ENCODE results near the gene HS6ST3.

Gene HS6ST3

DNA sequence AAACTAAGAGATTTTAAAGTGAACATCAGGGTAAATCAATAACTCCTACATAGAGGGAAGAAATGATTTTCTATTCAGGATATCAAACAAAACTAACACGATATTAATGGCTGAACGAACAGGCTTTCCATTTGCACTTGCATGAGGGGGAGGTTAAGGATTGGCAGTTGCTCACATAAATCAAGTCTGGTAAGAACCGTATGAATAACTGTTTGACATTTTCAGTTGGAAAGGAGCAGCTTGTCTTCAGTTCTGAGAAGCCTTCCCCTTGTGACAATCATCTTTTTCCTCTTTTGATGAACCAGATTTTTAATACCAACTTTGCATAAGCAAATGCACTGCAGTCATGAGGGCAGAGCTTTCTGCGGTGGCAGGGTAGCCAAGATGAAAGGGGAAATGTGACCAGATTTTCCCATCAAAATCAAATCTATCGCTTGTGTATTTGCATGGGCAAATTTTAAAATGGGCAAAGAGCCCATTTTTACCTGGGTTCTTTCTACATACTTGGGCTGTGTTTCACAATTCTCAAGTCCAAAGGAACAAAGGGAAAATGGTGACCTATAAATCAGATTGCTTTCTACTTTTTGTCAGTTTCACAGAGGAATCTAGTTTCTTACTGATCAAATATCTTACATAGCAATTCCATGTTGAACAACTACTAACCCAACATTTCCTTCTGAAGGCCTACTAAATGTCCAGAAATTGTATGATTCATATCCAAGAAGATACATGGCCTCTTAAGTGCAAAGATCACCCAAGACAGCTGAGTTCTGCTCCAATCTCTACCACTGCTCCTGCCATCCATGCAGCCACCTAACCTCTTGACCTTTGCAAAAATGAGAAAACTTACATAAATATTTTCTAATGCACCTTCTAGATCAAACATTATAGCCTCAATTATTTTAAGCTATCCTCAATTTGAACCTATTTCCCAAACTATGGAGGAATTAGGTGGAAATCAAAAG lies 654.7 kb downstream of the HS6ST3 start:
- no peak for DNase-seq (ENCODE audit: low spot score)
- TF ChIP-seq, protein P1, sequence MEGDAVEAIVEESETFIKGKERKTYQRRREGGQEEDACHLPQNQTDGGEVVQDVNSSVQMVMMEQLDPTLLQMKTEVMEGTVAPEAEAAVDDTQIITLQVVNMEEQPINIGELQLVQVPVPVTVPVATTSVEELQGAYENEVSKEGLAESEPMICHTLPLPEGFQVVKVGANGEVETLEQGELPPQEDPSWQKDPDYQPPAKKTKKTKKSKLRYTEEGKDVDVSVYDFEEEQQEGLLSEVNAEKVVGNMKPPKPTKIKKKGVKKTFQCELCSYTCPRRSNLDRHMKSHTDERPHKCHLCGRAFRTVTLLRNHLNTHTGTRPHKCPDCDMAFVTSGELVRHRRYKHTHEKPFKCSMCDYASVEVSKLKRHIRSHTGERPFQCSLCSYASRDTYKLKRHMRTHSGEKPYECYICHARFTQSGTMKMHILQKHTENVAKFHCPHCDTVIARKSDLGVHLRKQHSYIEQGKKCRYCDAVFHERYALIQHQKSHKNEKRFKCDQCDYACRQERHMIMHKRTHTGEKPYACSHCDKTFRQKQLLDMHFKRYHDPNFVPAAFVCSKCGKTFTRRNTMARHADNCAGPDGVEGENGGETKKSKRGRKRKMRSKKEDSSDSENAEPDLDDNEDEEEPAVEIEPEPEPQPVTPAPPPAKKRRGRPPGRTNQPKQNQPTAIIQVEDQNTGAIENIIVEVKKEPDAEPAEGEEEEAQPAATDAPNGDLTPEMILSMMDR (IDR thresholded peaks at IDR 0.05; ENCODE audit: borderline replicate concordance, control extremely low read depth, extremely low read depth, insufficient read depth, missing control alignments): no peak
- in situ Hi-C loops (cut with MboI; ENCODE audit: low sequenced_read_pairs, unreplicated experiment): no loop called here

DNA sequence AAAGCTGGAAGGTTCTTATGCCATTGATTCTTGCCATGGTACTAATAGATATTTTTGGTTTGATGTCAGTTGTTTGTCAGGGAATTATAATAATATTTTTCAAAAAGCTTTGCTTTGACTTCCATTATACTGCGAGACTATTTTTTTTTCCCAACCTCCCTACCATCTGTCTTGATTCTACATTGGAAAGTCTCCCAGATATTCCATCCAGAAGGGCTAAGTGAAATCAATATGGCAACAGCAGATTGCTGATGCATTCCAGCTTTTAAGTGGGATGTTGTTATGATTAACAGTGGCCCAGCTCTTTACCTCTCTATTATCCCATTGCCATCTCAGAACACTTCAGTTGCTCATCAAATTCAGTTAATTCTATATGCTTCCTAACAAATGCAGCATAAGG lies 657.0 kb downstream of the HS6ST3 start:
- in situ Hi-C loops (cut with MboI; ENCODE audit: low sequenced_read_pairs, unreplicated experiment): no loop called here
- DNase-seq (ENCODE audit: low spot score): no peak
- TF ChIP-seq, protein P1 (IDR thresholded peaks at IDR 0.05; ENCODE audit: borderline replicate concordance, control extremely low read depth, extremely low read depth, insufficient read depth, missing control alignments): no peak

DNA sequence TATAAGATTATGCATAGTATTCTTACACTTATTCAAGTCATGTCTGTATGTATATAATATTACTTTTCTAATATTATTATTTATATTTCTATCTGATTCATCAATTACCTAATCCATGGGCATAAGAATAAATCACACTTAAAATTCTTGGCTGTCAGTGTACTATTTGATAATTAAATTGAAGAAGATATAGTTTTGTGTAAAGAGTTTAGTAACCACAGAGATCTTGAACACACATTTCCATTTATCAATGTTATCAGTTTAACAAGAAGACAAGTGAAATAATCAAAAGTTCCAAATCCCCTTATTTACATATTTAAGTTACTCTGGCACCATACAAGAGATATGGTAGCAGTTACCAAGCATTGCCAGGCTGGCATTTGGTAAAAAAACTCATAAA lies 659.9 kb downstream of the HS6ST3 start:
- TF ChIP-seq, protein P1 (IDR thresholded peaks at IDR 0.05; ENCODE audit: borderline replicate concordance, control extremely low read depth, extremely low read depth, insufficient read depth, missing control alignments): no peak
- in situ Hi-C loops (cut with MboI; ENCODE audit: low sequenced_read_pairs, unreplicated experiment): no loop called here
- no peak for DNase-seq (ENCODE audit: low spot score)

DNA sequence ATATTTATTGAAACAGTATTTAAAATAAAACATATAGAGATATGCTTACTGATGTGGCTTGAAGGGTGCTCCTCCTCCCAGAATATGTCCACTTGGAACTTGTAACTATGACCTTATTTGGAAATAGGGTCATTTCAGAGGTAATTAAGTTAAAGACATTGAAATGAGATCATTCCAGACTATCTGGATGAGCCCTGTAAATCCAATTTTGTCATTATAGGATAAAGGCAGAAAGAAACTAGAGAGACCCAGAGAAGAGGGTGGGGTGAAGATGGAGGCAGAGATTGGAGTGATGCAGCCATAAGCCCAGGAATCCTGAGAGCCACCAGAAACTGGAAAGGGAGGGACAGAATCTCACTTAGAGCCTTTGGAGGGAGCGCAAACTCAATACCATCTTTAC lies 661.2 kb downstream of the HS6ST3 start:
- TF ChIP-seq, protein P1 (IDR thresholded peaks at IDR 0.05; ENCODE audit: borderline replicate concordance, control extremely low read depth, extremely low read depth, insufficient read depth, missing control alignments): no peak
- DNase-seq (ENCODE audit: low spot score): no peak
- in situ Hi-C loops (cut with MboI; ENCODE audit: low sequenced_read_pairs, unreplicated experiment): no loop called here

DNA sequence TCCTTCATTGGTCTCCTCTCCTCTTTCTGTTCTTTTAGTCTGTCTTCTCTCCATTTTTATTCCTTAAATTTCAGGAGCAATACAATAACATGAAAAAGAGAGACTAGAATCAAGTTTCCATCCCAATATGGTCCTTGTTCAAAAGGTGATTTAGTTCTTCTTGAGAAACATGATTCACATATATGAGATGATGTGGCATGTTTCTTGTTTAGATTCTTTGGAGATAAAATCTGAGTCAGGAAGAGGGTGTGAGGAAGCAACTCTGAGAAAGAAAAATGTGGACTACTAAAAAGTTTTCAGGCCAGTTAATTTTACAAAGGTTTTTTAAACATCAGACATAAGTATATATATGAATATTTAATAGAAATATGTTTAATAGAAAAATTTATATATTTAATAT lies 673.0 kb downstream of the HS6ST3 start:
- TF ChIP-seq, protein P1 (IDR thresholded peaks at IDR 0.05; ENCODE audit: borderline replicate concordance, control extremely low read depth, extremely low read depth, insufficient read depth, missing control alignments): no peak
- no peak for DNase-seq (ENCODE audit: low spot score)
- in situ Hi-C loops (cut with MboI; ENCODE audit: low sequenced_read_pairs, unreplicated experiment): no loop called here

DNA sequence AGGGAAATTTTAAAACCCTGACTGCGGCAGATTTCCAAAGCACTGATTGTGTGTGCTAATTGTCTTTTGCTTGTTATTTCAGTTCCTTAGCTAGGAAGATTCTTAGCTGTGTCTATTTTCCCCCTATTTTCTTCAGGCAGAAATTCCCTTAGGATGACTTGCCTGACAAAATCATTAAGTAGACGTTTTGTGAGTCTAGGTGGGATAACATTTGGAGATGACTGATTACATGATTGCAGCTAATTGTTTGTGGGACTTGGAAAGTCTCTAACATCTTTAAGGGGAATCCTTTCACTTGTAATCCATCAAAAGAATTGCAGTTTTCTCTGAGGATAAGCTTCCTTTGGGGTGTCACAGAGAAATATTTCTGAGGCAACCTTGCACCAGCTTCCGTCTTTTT lies 676.4 kb downstream of the HS6ST3 start:
- TF ChIP-seq, protein P1 (IDR thresholded peaks at IDR 0.05; ENCODE audit: borderline replicate concordance, control extremely low read depth, extremely low read depth, insufficient read depth, missing control alignments): no peak
- no peak for DNase-seq (ENCODE audit: low spot score)
- in situ Hi-C loops (cut with MboI; ENCODE audit: low sequenced_read_pairs, unreplicated experiment): no loop called here
